ENCODE data around the gene REL.

DNA sequence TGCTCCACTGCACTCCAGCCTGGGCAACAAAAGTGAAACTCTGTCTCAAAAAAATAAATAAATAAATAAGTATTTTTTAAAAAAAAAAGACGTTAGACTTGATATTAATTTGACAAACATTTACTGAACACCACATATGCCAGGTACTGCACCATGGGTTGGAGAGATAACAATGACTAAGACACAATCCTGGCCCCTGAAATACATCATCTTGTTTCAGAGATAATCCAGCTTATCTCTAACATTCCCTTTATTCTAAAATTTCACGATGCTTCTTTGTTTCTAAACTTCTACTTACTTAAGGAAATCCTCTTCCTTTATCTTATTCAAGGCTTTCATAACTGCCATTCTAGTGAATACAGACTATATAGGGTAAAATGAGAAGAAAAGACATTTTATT lies 81.2 kb downstream of the REL start:
- TF ChIP-seq ZNF124 (CRISPR knock-in tag; IDR thresholded peaks at IDR 0.05): no peak
- no peak for TF ChIP-seq HMG20A (CRISPR knock-in tag; conservative IDR thresholded peaks at IDR 0.05)
- TF ChIP-seq ZNF431 (CRISPR knock-in tag; IDR thresholded peaks at IDR 0.05): no peak
